VCaP (cell line): Measurements from ENCODE around the gene COL12A1.

Experiments used
- H3K27ac ChIP-seq: fragments of 450-650 bp; 2 replicates; pipeline ENCODE4 v1.5.1; 2017
- CTCF ChIP-seq: fragments of 450-650 bp; conservative IDR thresholded peaks from 2 replicates; pipeline ENCODE4 v1.5.1; 2017; ENCODE audit warnings: mild to moderate bottlenecking, moderate library complexity

Gene COL12A1

GRCh38 chr6:75116946-75117345, 88.9 kb downstream of the COL12A1 start:
- no peak for TF ChIP-seq CTCF
- no peak overlapping the region for H3K27ac ChIP-seq

- no peak for TF ChIP-seq CTCF
- H3K27ac ChIP-seq = no peak overlapping the region
Measured at GRCh38 chr6:75115481-75115880, 90.4 kb downstream of the COL12A1 start.

GRCh38 chr6:75114806-75115205, 91.0 kb downstream of the COL12A1 start:
- no peak for TF ChIP-seq CTCF

GRCh38 chr6:75114195-75114594, 91.7 kb downstream of the COL12A1 start:
- no peak overlapping the region for H3K27ac ChIP-seq
- no peak for TF ChIP-seq CTCF

More at GRCh38 chr6:75114806-75115205, 91.0 kb downstream of the COL12A1 start:
- H3K27ac ChIP-seq = no peak overlapping the region

GRCh38 chr6:75113446-75113845, 92.4 kb downstream of the COL12A1 start:
- TF ChIP-seq CTCF = no peak
- H3K27ac ChIP-seq = no peak overlapping the region

- no peak for TF ChIP-seq CTCF
- no peak overlapping the region for H3K27ac ChIP-seq
Measured at GRCh38 chr6:75109765-75110164, 96.1 kb downstream of the COL12A1 start.

GRCh38 chr6:75109022-75109421, 96.8 kb downstream of the COL12A1 start:
- H3K27ac ChIP-seq = no peak overlapping the region

More at GRCh38 chr6:75109022-75109421, 96.8 kb downstream of the COL12A1 start:
- TF ChIP-seq CTCF = no peak
